HG02970 (cell line): ENCODE measurements around the gene SPG11.
"Not testable (repeated sequence)": the region's sequence is repeated elsewhere in the genome, so short reads cannot be mapped to it uniquely, and the experiment has no call there.

Experiments used
- ATAC-seq: cut with Tn5 transposase; IDR thresholded peaks from one replicate; pipeline ENCODE4 v1.9.1; 2021; ENCODE audit warnings: mild to moderate bottlenecking, moderate library complexity, moderate number of reproducible peaks; ENCODE audit not compliant: unreplicated experiment, low FRiP score

SPG11 gene

GRCh38 chr15:44682809-44683682 lies 19.6 kb upstream of the SPG11 start:
- ATAC-seq: not testable (repeated sequence)

DNA sequence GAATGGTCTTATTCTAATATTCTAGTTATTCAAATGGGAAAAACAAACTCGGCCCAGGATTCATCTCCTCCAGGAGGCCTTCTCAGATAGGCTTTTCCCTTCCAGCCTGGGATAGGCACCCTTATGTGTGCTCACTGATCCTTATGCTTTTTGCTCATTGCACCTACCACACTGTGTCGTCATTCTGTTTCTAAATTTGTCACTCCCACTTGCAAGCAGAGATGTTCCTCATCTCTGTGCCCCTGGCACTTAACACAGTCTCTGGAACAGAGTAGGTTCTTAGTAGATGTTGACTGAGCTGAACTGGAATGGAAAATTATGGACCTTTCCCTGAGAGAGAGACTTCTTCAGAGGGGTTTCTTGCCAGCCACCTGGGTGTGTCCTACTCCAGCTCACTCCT lies 18.7 kb upstream of the SPG11 start:
- no peak for ATAC-seq

DNA sequence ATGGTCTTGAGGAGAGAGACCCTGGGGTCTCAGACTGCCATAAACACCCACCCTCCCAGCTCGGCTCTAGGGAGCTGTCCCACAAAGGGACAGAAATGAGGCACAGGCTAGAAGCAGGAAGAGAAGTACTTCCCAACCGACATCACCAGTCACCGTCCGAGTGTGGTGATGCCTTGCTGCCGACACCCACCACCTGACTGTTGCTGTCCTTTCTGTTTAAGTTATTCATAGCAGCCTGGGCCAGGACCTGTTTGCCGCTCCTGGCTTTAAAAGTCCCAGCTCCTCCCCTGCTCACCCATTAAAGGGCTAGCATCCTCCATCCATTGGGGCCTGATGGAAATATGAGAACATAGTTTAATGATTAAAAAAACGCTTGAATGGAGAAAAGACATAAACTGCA lies 13.2 kb upstream of the SPG11 start:
- ATAC-seq: no peak

DNA sequence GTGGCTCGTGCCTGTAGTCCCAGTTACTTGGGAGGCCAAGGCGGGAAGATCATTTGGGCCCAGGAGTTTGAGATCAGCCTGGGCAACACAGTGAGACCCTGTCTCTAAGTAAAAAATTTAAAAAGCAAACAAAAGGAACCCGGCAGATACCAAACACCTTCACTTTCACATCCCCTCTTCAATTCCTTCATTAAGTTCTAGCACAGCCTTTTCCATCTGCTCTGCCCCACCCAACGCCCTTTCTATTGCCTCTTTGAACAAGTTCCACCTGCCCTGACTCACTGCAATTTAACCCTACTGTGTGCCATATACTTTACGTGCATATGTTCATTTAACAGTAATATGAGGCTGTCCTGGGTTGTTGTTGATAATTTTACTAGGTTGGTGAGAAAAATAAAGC lies 12.4 kb upstream of the SPG11 start:
- ATAC-seq: no peak

DNA sequence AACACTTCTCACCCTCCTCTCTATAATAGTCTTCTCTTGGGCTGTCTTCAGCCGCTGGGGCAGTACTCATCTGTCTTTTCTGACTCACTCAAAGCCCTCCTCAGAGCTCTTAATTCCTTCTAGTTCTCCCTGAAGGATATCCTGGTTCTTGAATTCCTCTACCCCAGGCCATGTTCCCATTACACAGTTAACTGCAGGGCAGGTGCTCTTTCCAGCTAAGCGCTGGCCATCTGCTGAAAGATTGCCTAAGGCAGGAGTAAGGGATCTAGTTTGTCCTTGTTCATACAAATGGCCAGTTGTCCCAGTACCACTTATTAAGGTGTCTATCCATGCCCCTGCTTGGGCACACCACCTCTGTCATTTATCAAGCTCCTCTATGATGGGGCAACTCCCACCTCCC lies 10.2 kb upstream of the SPG11 start:
- no peak for ATAC-seq

GRCh38 chr15:44670087-44670950 lies 6.9 kb upstream of the SPG11 start:
- ATAC-seq: no peak

GRCh38 chr15:44668921-44669320 lies 5.5 kb upstream of the SPG11 start:
- ATAC-seq: no peak

DNA sequence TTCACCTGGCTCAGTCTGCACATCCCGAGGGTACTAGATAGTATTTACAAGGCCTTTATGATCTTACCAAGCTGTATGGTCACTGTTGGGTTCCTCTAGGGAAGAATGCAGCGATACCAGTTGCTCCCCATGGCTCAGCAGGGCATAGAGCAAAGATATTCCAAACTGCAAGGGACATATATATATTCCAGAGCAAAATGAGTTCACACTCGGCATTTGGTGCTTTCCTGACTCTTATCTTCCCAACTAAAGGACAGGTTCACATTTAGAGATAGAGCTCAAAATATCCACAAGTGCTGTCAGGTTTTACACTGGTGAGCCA lies 3.5 kb upstream of the SPG11 start:
- ATAC-seq: no peak

DNA sequence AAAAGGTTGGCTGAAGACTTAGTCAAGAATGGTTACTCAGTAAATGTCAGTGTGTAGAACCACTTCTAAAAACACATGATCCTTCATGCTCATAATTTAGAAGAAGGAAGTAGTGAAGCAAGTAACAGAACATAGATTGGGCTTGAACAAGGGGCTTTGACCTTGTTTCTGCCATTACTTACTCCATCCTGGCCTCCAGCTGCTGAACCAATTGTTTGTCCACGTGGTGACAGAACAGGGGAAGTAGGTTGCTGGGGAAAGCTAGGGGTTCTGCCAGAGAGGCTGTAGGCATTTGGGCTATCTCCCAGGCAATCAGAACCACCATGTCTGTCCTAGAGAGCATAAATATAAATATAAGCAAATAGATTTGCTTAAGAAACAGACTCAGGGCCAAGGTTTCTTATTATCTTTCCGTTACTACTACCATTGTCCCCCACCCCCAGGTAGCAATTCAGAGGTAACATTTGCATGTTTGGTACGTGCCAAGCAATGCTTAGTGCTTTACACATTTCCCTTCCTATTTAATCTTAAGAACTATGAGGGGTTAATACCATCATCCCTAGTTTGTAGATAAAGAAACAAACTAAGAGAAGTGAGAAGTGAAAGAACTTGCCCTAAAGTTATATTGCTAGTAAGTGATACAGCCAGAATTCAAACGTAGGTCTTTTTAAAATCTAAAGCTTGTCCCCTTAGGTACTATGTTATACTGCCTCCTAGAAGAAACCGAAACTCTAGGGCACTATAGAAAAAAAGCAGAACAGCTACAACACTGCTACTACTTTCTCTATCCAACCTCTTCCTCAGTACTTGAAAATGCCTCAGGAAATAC lies 3.0 kb upstream of the SPG11 start:
- no peak for ATAC-seq

- peak; percentile 52 for ATAC-seq
Observed at GRCh38 chr15:44662478-44663409, 718 bp downstream of the SPG11 start.

DNA sequence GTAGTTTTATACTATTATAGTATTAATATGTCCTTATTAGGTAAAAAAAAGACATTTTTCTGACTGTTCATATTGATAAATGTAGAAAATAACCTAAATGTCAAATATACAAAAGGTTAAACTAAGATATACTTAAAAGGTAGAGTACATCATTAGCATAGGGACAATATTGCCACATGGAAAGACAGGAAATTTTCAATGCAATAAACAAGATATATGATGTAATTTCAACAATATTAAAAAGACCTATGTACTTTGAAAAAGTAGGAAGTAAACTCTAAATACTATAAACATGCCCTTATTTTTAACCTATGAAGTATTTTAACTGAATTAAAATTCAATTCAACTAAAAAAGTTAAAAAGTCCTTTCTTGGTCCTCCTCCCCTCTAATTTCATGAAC lies 1.9 kb downstream of the SPG11 start:
- no peak for ATAC-seq

GRCh38 chr15:44659056-44659455 lies 4.4 kb downstream of the SPG11 start:
- no peak for ATAC-seq

DNA sequence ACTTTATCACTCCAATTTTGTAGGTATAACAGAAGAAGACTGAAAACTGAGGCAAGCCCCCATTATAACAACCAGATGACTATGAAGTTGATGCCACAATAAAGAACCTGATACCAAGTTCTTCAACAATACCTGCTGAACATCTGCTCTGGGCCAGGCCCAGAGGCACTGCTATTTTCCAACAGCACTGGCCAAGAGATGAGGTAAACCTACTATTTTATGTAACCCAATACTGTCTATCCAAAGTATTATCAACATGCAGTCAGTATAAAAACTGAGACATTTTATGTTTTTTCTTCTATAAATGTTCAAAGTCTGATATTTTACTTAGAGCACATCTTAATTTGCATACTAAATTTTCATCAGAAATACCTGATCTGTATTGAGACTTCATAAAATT lies 6.1 kb downstream of the SPG11 start:
- no peak for ATAC-seq

GRCh38 chr15:44656913-44657312 lies 6.5 kb downstream of the SPG11 start:
- no peak for ATAC-seq

DNA sequence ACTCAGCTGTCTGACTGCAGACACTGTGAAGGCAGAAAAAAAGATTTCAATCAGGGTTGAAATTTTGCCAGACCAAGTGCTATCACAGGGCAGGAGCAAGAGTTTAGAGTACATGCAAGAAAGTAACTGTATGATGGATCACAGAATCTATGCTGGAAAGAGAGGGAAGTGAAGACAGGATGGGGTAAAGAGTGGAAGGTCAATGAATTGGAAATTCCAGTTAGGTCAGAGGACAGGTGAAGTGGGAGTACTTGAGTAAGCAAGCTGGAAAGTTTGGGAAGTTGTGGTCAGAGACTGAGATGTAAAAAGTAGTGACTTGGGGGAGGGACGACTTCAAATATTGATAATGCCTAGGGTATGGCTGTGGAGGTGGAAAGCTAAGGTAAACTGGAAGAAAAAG lies 7.2 kb downstream of the SPG11 start:
- ATAC-seq: no peak

DNA sequence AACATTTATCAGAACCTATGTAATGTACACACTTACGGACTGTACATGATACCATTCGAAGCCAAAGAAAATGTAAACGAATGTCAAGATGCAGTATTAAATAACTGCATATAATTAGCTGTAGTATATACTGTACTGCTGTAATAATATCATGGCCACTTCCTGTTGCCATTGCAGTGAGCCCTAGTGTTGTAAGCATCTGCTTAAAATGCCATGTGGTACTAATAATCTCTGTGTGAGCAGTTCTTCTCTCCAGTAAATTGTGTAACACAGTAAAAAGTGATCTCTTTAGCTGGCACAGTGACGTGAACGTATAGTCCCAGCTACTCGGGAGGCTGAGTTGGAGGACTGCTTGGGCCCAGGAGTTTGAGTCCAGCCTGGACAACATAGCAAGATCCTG lies 8.6 kb downstream of the SPG11 start:
- ATAC-seq: no peak

DNA sequence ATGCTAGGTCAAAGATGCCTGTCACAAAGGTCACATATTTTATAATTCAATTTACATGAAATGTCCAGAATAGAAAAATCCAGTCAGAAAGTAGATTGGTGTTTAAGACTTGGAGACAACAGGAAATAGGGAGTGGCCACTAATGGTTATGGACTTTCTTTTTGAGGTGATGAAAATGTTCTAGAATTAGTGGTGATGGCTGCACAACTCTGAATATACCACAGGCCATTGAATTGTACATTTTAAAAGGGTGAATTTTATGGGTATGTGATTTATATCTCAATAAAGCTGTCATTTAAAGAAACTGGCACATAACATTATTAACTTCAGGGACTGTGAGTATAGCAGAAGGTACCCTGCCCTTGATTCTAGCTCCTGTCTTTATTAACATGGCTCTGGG lies 15.8 kb downstream of the SPG11 start:
- ATAC-seq: no peak

DNA sequence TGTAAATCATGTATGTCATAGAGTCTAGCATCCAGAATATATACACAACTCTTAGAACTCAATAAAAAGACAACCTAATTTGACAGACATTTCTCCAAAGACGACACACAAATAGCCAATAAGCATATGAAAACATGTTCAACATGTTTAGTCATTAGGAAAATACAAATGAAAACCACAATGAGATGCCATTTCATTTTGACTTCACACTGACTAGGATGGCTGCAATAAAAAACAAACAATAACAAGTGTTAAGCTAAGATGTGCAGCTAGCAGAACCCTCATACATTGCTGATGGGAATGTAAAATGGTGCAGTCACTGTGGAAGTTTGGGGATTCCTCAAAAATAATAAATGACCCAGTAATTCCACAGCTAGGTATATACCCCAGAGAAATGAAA lies 16.4 kb downstream of the SPG11 start:
- ATAC-seq: no peak

- no peak for ATAC-seq
Observed at GRCh38 chr15:44646460-44646859, 17.0 kb downstream of the SPG11 start.

DNA sequence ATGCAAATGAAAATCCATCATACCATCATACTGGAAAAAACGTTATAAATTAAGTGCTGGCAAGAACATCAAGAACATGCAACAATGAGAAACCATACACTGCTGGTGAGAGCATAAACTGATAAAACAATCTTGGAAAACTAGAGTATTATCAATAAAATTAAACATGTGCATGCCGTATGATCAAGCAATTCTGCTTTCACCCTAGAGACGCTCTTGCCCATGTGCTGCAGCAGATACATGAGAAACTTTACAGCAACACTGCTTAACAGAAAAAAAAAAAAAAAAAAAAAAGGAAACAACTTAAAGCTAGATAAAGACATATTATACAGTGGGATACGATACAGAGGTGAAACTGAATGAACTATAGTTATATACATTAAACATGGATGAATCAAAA lies 21.8 kb downstream of the SPG11 start:
- no peak for ATAC-seq
